ENCODE results near the gene ZPR1. TPM values are rescaled to one million over a fixed set of nuclear protein-coding genes. Genes with fewer than 3 reads are reported as not detected.

The ZPR1 gene
- total and polyA plus RNA-seq, 2 donors (not counting 1 experiment from before 2014, with no cell fraction given) = 17.9 to 63.1 TPM

DNA sequence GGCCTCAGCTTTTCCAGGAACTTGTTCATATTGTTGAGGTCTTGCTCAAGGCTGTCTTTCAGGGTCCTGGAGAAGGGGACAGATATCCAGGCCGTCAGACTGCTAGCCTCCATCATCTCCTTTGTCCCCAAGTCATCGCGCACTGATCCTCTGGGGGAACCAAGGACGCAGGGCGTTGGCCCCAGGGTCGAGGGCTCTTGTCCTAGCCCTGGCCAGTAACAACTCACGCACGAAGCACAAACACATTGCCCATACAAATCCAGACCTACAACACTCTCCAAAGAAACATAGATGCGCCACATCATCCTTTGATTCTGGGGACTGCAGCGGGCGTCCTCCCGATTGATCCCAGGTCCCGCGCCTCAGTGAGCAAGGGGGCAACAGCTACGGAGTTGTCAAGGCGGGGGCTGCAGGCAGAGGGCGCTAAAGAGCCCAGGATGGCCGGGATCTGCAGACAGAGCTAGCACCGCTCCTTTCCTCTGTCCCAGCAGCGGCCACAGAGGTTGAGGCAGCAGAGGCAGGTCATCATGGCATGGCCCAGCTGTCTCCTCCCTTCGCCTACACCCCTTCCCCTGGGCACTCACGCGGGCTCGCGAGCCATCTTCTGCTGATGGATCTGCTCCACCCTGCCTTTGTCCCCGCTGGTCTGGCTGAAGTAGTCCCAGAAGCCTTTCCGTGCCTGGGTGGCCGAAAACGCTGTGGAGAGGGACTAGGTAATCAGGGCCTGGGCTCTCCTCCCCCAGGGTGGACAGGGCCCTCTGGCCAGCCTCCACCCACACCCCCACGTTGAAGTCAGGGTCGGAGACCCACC is 3.4 kb upstream of the ZPR1 start:
- H3K4me2 ChIP-seq (replicated peaks; ENCODE audit: low read depth, low read length, poor library complexity, severe bottlenecking) = peak overlapping the region; percentile 46

More for the DNA sequence above, 3.4 kb upstream of the ZPR1 start:
- POLR2A ChIA-PET = no interaction called here
- Histone ChIP-seq H3K27ac (ENCODE audit: low read length in 2 of 2) (no peak overlapping the region), H3K9me3 (ENCODE audit: control extremely low read depth in 1 of 3, control insufficient read depth in 2 of 3, insufficient read depth in 1 of 3, low read length in 2 of 3) (no peaks in the 10 kb centered on the region), H4K20me1 (ENCODE audit: control insufficient read depth, insufficient read depth, low read length, poor library complexity, severe bottlenecking) (no peaks in the 10 kb centered on the region), H3K36me3 (replicated peaks in 1 of 2; ENCODE audit: control extremely low read depth in 1 of 2, control insufficient read depth in 1 of 2, extremely low read depth in 1 of 2, insufficient read depth in 2 of 2, low read length in 1 of 2) (peaks cover 0 to 6% of the 10 kb centered on the region in 2 experiments), H3K4me1 (ENCODE audit: control insufficient read depth in 2 of 2, insufficient read depth in 2 of 2, low read length in 2 of 2) (peaks cover 22 to 28% of the 10 kb centered on the region in 2 donors), H2AFZ (ENCODE audit: insufficient read depth, low read depth, low read length, poor library complexity, severe bottlenecking) (peak overlapping the region; percentile 54), H3K79me2 (ENCODE audit: control insufficient read depth, insufficient read depth, low read length) (peaks cover 23% of the 10 kb centered on the region), H3K27me3 (replicated peaks in 1 of 4; ENCODE audit: control extremely low read depth in 1 of 4, control insufficient read depth in 3 of 4, insufficient read depth in 4 of 4, low read length in 3 of 4) (peaks cover 0 to 10% (median 0%) of the 10 kb centered on the region in 4 experiments), H3K9ac (ENCODE audit: low read length) (no peak overlapping the region), H3K4me3 (ENCODE audit: control extremely low read depth in 1 of 5, extremely low read depth in 1 of 5, insufficient read depth in 1 of 5, low read depth in 2 of 5, low read length in 4 of 5) (no peak overlapping the region)
- Mint-ChIP-seq H3K4me1 (peaks cover 29% of the 10 kb centered on the region), H3K9me3 (ENCODE audit: insufficient read depth) (no peaks in the 10 kb centered on the region), H3K4me3 (peak overlapping the region; percentile 41), H3K27me3 (peaks cover 7% of the 10 kb centered on the region), H3K27ac (no peak overlapping the region)
- ATAC-seq (ENCODE audit: low read depth) (peak; percentile 54), DNase-seq (peak; percentile 73)
- TF ChIP-seq CTCF (IDR thresholded peaks at IDR 0.05) (peak; percentile 80), EZH2 (IDR thresholded peaks at IDR 0.05; ENCODE audit: borderline replicate concordance, insufficient read depth, low read depth, low read length, poor library complexity, severe bottlenecking) (no peak)
- intact Hi-C loops (cut with micrococcal nuclease) = loop anchor here (1.0 to 10.0 kb wide), 2 partner anchors 45 to 84 kb away; no protein-coding TSS in a partner anchor
- WGBS (ENCODE audit: insufficient coverage) = 34% methylated on average over 29 of the region's 31 CpGs
- CTCF ChIA-PET = interaction anchor here (0.6 to 7.1 kb wide), 19 partner anchors 9 to 440 kb away, joined by 3 to 80 read pairs (median 5); partner anchors contain the start of genes APOA1, PCSK7 and SIDT2
